HG03175 (cell line): ENCODE data around the gene TNRC6A.

ENCODE experiments used
- ATAC-seq: cut with Tn5 transposase; IDR thresholded peaks from one replicate; pipeline ENCODE4 v1.9.1; 2021; ENCODE audit warnings: mild to moderate bottlenecking, moderate library complexity; ENCODE audit not compliant: unreplicated experiment

Gene TNRC6A

DNA sequence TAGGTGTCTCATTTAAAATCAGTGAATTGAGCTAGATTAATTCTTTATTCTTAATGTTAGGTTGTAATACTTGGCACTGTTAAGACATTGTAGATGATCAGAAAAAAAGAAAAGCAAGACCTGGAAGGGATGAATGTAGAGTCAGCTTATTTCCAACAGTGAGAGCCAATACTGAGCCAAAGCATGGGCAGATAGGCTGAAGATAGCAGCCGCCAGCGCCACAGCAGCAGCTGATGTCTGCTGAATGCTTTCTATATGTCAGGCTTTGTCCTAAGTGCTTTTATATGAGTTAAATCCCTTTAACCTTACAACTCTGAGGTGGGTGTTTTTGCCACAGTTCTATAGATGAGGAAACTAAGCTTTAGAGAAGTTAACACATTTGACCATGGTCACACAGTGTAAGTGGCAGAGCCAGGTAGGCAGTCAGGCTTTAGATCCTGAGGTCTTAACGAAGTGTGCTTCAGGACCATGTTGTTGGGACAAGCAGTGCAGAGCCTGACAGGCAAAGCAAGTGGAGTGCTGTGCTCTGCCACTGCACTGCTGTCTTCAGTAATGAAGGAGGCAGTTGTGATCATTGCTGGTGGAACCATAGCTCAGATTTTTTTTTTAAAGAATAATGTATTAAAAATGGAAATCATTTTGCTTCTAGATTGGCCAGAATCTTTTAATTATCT lies 25.9 kb downstream of the TNRC6A start:
- ATAC-seq, result no peak

DNA sequence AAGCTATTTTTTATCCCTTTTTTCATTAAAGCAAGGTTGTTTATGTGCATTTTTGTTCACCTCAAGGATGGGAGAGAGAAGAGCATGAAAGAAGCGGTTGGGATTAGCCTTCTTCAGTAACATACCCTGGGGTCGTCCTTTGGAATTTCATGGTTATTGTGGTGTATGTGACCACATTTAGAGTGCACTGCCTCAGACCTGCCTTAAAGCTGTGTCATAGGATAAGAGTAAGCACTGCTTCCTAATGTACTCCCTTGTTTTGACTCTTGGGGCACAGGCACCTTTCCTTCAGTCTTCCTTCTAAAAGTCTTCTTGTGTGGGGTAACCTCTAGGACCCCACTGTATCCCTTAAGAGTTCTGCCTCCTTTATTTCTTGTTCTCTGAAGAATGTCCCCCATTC lies 28.9 kb downstream of the TNRC6A start:
- no peak for ATAC-seq

DNA sequence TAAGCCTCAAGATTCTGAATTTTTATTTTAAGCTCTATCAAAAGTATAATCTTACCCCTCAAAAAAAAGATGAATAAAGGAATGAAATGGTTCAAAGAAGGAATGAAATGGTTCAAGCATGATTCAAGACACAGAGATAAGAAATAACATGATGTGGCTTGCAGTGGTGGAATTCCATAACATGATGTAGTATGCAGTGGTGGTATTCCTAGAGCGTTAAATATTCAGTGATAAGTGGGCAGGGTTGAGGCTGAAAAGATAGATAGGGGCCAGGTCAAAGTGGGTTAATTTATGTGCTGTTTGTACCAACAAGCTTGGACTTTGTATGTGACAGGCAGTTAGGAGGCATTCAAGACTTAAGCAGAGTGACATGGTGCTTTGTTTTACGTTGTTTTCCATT lies 29.6 kb downstream of the TNRC6A start:
- ATAC-seq, result no peak

DNA sequence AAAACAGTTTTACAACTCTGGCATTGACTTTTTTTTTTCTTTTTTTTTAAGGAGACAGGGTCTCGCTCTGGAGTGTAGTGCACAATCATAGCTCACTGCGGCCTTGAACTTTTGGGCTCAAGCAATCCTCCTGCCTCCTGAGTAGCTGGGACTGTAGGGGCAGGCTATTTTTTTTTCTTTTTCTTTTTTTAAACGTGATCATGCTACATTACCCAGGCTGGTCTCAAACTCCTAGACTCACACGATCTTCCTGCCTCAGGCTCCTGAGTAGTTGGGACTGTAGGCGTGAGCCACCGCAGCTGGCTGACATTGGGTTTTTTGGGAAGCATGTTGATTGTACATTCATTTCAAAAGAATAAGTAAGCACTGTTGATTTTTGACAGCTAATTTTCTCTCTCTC lies 32.1 kb downstream of the TNRC6A start:
- no peak for ATAC-seq

DNA sequence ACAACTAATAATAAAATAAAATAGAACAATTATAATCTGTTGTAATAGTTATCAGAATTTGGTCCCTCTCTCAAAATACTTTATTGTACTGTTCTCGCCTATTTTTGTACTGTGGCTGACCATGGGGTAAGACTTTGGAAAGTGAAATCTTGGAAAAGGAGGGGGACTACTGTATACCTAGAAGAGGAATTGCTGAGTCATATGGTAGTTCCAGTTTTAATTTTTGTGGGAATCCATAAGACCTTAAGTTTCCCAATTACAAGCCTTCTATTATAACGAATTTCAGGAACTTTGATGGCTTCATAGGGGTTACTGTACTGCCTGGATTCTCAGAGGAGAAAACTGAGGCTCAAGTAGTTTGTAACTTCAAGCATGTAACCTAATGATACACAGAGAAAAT lies 35.5 kb downstream of the TNRC6A start:
- ATAC-seq, result no peak

DNA sequence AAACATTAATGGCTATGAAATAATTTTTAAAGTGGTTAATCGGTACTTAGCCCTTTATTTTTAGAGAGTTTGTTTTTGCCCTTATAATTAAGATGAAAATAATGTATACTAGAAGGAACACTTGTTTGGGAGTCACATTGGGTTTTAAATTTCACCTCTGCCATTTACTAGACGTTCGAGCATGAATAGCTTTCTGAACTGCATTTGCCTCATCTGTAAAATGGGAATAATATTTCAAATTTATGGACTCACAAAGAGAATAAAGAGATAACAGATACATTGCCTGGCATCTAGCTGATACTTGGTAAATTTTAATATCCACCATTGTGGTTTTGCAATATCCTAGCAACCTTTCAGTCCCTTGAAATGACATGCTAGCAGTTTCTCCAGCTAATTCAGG lies 36.6 kb downstream of the TNRC6A start:
- no peak for ATAC-seq

DNA sequence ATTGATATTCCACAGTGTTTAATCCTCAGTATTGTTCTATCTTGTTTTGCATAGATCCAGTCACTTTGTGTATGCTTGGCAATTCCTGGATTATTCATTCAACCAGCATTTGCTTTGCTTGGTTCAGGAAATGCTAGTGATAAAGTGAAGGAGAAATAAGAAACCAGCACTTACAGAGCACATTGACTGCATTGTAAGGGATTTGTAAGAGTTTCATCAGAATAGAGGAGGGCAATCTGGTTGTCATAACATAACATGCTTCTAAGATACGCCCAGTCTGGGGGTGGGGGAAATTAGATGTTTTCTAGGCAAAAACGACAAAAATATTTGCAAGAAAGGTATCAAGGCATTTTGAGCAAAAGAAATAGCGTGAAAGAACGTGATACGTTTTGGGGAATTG lies 40.4 kb downstream of the TNRC6A start:
- no peak for ATAC-seq

DNA sequence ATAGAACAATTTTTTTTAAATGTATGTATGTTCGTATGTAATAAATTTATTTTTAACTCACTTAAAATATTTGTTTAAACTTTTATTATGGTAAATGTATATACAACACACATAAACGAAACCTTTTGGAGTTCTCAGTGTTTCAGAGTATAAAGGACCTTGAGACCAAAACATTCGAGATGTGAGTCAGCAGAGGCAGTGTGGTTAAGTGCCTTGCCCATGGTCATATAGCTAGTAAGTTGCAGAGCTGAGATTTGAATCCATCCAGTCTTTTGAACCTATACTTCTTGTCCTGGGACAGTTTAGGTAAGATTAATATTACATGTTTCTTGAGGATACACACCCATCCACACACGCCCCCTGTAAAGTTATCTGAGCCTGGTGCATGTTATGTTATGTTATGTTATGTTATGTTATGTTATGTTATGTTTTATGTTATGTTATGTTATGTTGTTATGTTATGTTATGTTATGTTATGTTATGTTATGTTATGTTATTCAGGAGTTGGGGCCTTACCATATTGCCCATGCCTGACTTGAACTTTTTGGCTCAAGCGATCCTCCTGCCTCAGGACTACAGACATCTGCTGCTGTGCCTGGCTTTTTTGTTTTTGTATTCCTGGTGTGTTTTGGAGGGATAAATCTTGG lies 41.8 kb downstream of the TNRC6A start:
- no peak for ATAC-seq

DNA sequence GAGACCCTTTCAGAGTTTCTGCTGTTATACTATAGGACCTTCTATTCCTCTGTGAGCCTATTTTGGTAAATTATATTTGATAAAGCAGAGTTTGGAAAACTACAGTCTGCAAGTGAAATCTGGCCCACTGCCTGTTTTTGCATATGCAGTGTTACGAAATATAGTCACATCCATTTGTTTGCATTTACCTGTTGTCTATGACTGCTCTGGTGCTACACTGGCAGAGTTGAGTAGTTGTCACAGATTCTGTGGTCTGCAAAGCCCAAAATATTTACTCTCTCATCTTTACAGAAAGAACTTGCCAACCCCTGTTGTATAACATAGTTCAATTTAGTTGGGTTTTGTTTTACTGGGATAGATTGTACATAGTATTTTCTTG lies 42.3 kb downstream of the TNRC6A start:
- ATAC-seq, result no peak

DNA sequence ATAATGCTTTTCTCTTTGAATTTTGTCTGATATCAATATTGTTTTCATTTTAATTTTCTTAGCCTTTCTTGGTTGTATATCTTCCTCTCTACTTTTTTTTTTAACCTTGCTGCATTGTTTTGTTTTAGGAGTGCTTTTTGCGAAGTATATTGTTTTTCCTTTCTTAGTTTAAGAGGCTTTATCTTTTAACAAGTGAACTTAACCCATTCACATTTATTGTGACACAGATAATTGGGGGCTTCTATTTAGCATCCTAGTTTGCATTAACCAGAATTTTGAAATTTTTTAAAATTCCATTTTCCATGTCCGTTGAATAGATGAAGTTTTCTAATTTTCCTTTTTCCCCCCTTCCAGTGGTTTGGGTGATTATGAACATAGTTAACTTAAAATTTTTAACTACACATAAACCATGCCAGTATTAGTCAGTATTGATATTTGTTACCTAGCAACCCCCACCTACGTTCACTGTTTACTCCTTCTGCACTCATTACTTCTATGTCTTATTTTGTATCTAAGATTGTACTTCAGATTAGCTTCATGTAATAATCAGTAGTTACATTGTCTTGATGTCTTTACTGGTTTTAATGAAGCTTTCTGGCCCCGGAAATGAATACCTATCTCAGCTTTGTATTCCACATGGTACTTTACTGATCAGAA lies 44.4 kb downstream of the TNRC6A start:
- no peak for ATAC-seq

DNA sequence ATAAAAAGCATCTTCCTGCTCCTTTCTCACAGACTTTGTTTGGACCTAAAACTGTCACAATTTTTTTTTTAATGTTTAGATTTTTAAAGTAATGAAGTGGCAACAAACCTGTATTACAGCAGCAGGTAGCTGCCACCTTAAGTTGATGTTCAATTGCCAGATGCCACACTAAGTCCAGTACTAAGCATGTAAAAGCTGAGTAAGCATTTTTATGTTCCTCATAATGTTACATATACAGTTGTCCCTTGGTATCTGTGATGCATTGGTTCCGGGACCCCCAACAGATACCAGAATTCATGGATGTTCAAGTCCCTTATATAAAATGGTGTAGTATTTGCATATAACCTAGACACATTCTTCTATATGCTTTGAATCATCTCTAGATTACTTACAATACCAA lies 45.1 kb downstream of the TNRC6A start:
- ATAC-seq, result no peak

DNA sequence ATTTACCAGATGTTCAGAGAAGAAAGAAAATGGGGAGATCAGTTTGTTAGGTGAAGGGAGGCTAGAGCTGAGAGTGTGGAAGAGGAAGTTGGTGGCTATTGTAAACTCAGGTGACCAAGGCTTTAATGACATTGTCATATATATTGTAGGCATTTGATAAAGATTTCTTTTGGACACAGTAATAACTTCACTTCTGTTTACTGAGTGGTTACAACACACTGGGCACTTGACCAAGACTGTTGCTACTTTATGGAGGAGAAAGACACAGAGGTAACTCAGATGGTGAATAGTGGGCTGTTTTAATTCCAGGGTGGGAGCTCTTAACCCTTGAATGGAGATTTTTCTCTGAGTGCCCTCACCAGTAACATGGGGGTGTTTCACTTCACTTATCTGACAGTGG lies 46.0 kb downstream of the TNRC6A start:
- no peak for ATAC-seq

DNA sequence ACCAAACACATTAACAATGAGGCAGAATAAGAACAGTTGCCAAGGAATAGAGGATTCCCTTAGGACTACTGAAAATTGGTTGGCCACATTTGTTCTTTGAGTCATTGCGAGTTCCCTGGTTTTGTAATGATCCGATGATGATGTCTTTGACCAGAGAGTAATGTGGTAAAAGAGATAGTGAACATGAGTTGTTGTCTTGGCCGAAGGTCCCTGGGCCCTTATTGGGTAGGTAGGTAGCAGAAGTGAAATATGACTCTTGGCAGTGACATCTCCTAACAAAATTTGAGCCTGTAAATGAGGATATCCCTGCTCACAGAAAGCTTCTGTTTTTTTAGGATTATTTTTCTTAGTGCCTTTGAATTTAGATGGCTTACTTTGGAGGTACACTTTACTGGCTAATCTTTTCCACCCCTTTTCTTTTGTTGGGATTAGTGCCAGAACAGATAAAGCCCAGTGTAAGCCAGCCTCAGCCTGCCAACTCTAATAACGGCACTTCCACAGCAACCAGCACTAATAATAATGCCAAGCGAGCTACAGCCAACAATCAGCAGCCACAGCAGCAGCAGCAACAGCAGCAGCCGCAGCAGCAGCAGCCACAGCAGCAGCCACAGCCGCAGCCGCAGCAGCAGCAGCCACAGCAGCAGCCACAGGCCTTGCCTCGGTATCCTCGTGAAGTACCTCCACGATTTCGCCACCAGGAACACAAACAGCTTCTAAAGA lies 47.2 kb downstream of the TNRC6A start:
- no peak for ATAC-seq

DNA sequence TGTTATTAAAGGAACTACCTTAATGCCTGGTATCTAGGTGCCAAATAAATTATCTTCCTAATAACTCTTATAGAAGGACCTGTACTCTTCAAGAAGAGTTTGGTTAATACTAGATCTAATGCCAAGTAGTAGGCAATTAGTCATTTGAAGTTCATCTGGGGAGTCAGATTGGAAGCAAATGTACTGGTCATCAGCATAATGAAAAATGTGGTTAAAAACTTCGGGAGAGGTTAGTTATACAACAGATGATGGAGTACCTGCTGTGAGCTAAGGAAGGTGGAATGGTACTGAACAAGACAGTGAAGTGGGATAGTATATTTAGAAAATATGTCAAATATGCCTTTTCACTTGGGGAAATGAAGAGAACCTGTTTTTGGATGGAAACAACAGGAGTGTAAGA lies 49.2 kb downstream of the TNRC6A start:
- ATAC-seq, result no peak

DNA sequence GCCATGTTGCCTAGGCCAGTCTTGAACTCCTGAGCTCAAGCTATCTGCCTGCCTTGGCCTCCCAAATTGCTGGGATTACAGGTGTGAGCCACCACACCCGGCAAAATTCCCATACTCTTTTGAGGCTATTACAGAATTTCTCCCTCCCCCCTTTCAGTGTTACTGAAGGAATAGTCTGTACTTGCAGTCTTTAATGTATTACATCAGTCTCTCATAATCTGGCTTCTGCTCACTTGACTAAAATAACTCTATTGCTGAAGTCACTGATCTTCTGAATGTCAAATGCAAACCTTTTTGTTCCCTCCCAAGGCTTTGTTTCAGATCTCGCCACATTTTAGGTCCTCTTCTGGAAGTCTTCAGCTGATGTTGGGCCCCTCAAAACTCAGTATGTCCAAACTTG lies 51.8 kb downstream of the TNRC6A start:
- ATAC-seq, result no peak

DNA sequence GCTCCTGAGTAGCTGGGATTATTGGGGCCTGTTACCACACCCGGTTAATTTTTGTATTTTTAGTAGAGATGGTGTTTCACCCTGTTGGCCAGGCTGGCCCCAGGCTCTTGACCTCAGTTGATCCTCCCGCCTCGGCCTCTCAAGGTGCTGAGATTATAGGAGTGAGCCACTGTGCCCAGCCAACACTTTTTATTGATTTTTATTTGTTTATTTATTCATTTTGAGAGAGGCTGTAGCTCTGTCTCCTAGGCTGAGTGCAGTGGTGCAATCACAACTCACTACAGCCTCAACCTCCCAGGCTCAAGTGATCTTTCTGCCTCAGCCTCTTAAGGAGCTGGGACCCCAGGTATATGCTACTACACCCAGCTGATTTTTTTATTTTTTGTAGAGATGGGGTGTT lies 54.7 kb downstream of the TNRC6A start:
- ATAC-seq, result no peak

DNA sequence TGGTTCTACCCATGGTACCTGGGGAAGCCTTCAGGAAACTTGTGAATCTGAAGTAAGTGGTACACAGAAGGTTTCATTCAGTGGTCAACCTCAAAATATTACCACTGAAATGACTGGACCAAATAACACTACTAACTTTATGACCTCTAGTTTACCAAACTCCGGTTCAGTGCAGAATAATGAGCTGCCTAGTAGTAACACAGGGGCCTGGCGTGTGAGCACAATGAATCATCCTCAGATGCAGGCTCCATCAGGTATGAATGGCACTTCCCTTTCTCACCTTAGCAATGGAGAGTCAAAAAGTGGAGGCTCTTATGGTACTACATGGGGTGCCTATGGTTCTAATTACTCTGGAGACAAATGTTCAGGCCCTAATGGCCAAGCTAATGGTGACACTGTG lies 60.4 kb downstream of the TNRC6A start:
- no peak for ATAC-seq

DNA sequence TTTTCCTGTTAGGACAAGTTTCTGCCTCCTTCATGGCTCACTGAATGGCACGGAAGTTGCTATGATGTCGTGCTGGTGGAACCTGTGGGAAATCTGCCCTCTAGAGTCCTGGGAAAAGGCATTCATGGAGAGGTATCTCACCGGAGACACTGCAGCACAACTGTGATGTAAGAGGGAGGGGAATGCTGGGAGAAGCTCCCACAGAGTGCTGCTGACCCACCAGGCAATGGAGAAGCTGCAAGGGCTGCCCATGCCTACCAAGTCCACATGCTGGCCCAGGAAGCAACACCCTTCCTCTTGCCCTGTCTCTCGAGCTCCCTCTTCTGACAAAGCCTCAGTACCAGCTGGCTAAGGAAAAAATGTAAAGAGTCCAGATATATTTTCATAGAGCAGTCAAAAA lies 71.1 kb downstream of the TNRC6A start:
- no peak for ATAC-seq

DNA sequence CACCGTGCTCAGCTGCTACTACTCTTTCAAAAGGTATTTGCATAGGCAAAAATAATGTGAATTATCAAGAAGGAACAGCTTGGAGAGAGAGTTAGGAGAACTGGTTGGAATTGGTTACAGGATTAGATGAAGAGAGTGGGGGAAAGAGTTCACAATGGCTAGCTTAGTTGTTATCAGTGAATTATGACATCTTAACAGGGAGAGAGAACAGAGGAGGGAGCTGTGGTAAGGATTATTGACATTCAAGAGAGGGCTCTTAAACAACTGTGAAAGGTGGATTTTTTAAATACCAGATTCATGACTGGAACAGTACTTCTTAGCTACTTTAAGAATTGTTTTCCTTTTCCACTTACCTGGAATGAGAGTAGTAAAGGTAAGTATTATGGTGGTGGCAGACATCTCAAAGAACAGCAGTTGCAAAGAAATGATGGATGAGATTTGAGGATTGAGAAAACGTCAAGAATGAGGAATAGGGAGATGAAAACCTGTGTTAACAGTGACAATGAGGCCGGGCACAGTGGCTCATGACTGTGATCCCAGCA lies 72.4 kb downstream of the TNRC6A start:
- no peak for ATAC-seq

DNA sequence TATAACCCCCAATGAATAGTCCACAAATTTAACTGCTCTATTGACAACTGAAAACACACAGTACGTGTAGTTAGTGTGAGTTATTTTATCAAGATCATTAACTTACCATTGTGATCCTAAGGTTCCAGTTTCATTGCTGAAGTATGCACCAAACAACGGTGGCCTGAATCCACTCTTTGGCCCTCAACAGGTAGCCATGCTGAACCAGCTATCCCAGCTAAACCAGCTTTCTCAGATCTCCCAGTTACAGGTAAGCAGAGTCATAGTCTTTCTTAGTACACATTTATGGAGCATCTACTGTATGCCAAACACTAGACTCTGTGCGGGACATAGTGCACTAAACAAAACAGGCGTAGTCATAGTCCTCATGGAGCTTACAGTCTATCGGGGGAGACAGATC lies 76.0 kb downstream of the TNRC6A start:
- ATAC-seq, result no peak

DNA sequence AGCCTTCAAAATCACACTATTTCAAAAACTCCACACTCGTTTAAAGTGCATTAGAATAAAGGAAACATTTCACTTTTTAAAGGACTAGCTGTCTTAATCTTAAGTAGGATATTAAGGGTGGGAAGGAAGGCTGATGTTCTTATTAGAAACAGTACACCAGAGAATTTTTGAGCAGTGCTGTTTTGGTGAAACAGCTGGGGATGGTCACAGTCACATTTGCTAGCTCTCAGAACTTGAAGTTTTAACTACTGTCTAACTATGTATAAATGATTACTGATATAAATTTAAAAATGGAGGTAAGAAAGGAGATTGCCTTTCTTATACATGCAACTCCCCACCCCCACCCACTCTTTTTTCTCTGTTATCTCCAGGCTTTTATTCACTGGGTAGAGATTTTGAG lies 77.8 kb downstream of the TNRC6A start:
- no peak for ATAC-seq
